KMS-11 (cell line): Measurements from ENCODE around the gene WSB1.

ENCODE experiments used
- H2AFZ ChIP-seq: fragments of 200-600 bp; sonication (generic); 2 replicates; pipeline ENCODE4 v1.6.1; 2016; ENCODE audit warnings: antibody characterized with exemption, mixed run types, low read depth
- H3K27ac ChIP-seq: fragments of 200-600 bp; sonication (generic); 2 replicates; pipeline ENCODE4 v1.6.1; 2016; ENCODE audit warnings: mild to moderate bottlenecking, mixed run types
- H3K27me3 ChIP-seq: fragments of 200-600 bp; sonication (generic); 2 replicates; pipeline ENCODE4 v1.6.1; 2017; ENCODE audit warnings: mild to moderate bottlenecking, low read depth, mixed run types, moderate library complexity; ENCODE audit not compliant: insufficient read depth
- H3K36me3 ChIP-seq: fragments of 200-600 bp; sonication (generic); 2 replicates; pipeline ENCODE4 v1.6.1; 2017; ENCODE audit warnings: mild to moderate bottlenecking, mixed run types; ENCODE audit not compliant: insufficient read depth
- H3K4me1 ChIP-seq: fragments of 200-600 bp; sonication (generic); 2 replicates; pipeline ENCODE4 v1.6.1; 2016; ENCODE audit warnings: mild to moderate bottlenecking, low read depth, mixed run types; ENCODE audit not compliant: poor library complexity, severe bottlenecking
- H3K4me2 ChIP-seq: fragments of 200-600 bp; sonication (generic); 2 replicates; pipeline ENCODE4 v1.7.0; 2016; ENCODE audit warnings: mild to moderate bottlenecking, mixed run types
- H3K4me3 ChIP-seq: fragments of 200-600 bp; sonication (generic); IDR thresholded peaks from 2 replicates; pipeline ENCODE4 v1.6.1; 2017; ENCODE audit warnings: low read depth, low read length, mixed read lengths; ENCODE audit not compliant: insufficient read depth
- H3K79me2 ChIP-seq: fragments of 200-600 bp; sonication (generic); 2 replicates; pipeline ENCODE4 v1.6.1; 2016; ENCODE audit warnings: low read depth, mixed run types; ENCODE audit not compliant: insufficient read depth
- H3K9ac ChIP-seq: fragments of 200-600 bp; sonication (generic); 2 replicates; pipeline ENCODE4 v1.6.1; 2016; ENCODE audit warnings: mild to moderate bottlenecking, mixed run types
- H4K20me1 ChIP-seq: fragments of 200-600 bp; sonication (generic); 2 replicates; pipeline ENCODE4 v1.6.1; 2016; ENCODE audit warnings: mild to moderate bottlenecking, mixed run types; ENCODE audit not compliant: insufficient read depth
- TF ChIP-seq, protein P1 (sequence below): fragments of 200-600 bp; sonication (generic); conservative IDR thresholded peaks from 2 replicates; pipeline ENCODE4 v1.6.1; 2017; ENCODE audit warnings: low read depth, mild to moderate bottlenecking, antibody characterized with exemption, low read length, moderate library complexity, mixed read lengths

The WSB1 gene

DNA sequence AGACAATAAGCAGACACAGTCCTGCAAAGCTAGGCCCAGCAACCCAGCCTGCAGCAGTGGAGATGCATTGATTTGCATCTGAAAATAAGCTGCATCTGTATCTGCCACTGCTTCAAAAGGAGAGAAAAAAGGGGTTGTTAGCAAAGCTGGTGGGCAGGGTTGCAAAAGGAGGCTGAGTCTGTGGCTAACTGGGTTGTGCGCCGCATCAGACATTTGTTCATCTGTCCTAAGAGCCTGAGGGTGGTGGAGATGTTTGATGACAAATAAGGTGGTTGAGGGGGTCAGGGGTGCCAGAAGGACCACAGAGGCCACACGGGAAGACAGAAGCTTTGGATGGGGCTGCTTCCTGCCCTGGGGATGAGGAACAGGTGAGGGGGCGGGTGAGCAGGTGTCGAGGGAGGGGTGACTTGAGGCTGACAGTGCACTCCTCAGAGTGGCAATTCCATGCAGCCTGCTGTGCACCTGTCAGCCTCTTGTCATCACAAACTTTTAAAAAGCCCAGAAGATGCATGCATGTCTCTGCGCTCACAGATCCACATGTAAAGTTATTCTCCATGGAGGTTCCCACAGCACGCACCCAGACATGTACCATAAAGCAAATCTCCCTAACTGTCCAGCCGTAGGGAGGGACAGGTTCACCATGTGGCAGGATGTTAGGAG lies 35.4 kb downstream of the WSB1 start:
- Histone ChIP-seq H3K27ac (no peak overlapping the region), H3K36me3 (no peaks in the 10 kb centered on the region), H3K4me1 (peaks cover 21% of the 10 kb centered on the region), H3K79me2 (no peaks in the 10 kb centered on the region), H3K4me3 (no peak overlapping the region), H3K27me3 (no peaks in the 10 kb centered on the region), H3K9ac (no peak overlapping the region), H4K20me1 (no peaks in the 10 kb centered on the region), H3K4me2 (no peak overlapping the region), H2AFZ (no peak overlapping the region)
- TF ChIP-seq, protein P1, sequence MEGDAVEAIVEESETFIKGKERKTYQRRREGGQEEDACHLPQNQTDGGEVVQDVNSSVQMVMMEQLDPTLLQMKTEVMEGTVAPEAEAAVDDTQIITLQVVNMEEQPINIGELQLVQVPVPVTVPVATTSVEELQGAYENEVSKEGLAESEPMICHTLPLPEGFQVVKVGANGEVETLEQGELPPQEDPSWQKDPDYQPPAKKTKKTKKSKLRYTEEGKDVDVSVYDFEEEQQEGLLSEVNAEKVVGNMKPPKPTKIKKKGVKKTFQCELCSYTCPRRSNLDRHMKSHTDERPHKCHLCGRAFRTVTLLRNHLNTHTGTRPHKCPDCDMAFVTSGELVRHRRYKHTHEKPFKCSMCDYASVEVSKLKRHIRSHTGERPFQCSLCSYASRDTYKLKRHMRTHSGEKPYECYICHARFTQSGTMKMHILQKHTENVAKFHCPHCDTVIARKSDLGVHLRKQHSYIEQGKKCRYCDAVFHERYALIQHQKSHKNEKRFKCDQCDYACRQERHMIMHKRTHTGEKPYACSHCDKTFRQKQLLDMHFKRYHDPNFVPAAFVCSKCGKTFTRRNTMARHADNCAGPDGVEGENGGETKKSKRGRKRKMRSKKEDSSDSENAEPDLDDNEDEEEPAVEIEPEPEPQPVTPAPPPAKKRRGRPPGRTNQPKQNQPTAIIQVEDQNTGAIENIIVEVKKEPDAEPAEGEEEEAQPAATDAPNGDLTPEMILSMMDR: no peak

DNA sequence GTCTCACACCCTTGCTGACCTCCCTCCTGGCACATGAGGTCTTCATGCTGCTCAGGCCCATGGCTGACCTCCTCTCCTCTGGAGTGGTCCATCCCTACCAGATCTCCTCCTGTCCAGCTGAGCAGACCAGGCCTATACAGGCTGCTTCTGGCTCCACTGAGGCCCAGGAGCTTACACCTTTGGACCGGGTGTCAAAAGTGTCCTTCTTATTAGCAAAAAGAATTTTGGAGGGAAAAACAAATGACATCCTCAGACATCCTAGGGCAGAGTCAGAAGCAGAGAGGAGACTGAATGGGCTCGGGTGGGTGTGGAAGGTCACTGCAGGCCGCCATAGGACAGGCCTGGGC lies 38.1 kb downstream of the WSB1 start:
- Histone ChIP-seq H3K9ac (peak overlapping the region; percentile 59; the same call in 1 of the 2 replicates), H3K4me3 (no peak overlapping the region), H4K20me1 (no peaks in the 10 kb centered on the region), H3K27ac (peak overlapping the region; percentile 68), H2AFZ (peak overlapping the region; percentile 77), H3K4me2 (peak overlapping the region; percentile 85), H3K4me1 (peaks cover 24% of the 10 kb centered on the region), H3K79me2 (no peaks in the 10 kb centered on the region), H3K36me3 (no peaks in the 10 kb centered on the region), H3K27me3 (no peaks in the 10 kb centered on the region)
- TF ChIP-seq, protein P1: no peak

DNA sequence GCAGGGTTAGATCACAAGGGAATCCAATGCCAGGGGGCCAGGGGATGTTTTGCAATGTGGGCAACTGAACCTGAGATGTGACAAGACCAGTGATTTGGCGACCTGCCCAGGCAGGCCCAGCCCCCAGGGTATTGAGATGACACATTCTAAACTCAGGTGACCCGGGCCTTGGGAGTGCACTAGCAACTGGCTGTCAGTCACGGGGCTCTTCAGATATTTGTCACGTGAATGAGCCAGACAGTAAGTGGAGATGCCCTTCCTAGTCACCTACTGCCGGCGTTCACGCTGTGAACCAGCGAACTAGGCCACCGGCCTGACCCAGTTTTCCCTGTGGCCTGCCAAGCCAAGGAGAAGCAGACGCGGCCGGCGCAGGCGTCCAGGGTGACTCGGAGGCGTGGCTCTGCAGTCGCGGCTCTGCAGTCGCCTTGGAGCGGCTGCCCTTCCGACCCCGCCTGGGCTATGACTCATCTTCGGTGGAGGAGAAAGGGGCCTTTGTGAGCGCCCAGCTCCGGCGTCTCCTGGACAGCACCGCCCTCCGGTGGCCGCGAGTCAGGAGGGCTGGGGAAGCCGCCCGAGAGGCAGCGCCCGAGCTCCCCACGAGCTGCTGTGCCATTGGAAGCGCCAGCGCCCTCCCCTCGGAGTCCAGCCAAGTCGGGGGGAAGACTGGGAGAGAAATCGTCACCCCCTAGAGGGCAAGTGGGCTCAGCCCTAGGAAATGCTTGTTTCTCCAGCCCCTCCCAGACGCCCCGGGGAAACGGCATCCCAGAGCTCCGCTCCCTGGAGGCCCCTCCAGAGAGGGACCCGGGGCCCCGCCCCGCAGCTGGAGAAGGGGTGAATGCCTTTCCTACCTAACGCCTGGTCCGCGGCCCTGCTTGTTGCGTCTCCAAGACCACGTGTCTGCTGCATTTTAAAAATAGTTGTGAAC lies 38.8 kb downstream of the WSB1 start:
- Histone ChIP-seq H3K4me1 (peaks cover 24% of the 10 kb centered on the region), H3K27me3 (no peaks in the 10 kb centered on the region), H3K9ac (peak overlapping the region; percentile 59), H2AFZ (peak overlapping the region; percentile 77), H3K79me2 (no peaks in the 10 kb centered on the region), H4K20me1 (no peaks in the 10 kb centered on the region), H3K4me2 (peak overlapping the region; percentile 85), H3K4me3 (no peak overlapping the region), H3K36me3 (no peaks in the 10 kb centered on the region), H3K27ac (peak overlapping the region; percentile 68)
- TF ChIP-seq, protein P1: peak; percentile 54; the same call in 1 of the 2 replicates

DNA sequence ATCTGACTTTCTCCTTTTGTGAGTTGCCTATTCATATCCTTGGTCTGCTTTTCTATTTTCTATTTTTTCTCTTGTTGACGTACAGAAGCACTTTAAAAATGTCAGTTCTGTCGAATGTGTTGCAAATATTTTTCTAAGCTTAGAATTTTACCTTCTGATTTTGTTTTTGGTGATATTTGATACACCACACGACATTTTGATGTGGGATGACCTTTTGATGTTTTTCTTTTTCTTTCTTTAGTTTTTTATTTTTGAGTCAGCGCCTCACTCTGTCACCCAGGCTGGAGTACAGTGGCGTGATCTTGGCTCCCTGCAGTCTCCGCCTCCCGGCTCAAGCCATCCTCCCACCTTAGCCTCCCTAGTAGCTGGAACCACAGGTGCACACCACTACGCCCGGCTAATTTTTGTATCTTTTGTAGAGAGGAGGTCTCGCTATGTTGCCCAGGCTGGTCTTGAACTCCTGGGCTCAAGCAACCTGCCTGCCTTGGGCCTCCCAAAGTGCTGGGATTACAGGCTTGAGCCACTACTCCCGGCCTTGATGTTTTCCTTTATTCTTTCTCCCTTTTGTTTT lies 39.6 kb downstream of the WSB1 start:
- Histone ChIP-seq H3K4me3 (no peak overlapping the region), H3K36me3 (no peaks in the 10 kb centered on the region), H3K27me3 (no peaks in the 10 kb centered on the region), H3K79me2 (no peaks in the 10 kb centered on the region), H4K20me1 (no peaks in the 10 kb centered on the region), H3K27ac (peak overlapping the region; percentile 68), H3K9ac (peak overlapping the region; percentile 59), H3K4me2 (peak overlapping the region; percentile 85), H2AFZ (peak overlapping the region; percentile 77), H3K4me1 (peaks cover 31% of the 10 kb centered on the region)
- TF ChIP-seq, protein P1: no peak
